Activated CD4-positive, alpha-beta T cell treated with anti-CD3 and anti-CD28 coated beads, Interleukin-2, amount 50 U/mL, for 48 hours (primary cell): Measurements from ENCODE around the gene ESPNL.
"Not testable (repeated sequence)": the region's sequence is repeated elsewhere in the genome, so short reads cannot be mapped to it uniquely, and the experiment has no call there.

Experiments
- DNase-seq, 2 experiments: peaks; one replicate each; pipeline ENCODE4 v3.0.0-alpha.2; 2020

ESPNL gene

DNA sequence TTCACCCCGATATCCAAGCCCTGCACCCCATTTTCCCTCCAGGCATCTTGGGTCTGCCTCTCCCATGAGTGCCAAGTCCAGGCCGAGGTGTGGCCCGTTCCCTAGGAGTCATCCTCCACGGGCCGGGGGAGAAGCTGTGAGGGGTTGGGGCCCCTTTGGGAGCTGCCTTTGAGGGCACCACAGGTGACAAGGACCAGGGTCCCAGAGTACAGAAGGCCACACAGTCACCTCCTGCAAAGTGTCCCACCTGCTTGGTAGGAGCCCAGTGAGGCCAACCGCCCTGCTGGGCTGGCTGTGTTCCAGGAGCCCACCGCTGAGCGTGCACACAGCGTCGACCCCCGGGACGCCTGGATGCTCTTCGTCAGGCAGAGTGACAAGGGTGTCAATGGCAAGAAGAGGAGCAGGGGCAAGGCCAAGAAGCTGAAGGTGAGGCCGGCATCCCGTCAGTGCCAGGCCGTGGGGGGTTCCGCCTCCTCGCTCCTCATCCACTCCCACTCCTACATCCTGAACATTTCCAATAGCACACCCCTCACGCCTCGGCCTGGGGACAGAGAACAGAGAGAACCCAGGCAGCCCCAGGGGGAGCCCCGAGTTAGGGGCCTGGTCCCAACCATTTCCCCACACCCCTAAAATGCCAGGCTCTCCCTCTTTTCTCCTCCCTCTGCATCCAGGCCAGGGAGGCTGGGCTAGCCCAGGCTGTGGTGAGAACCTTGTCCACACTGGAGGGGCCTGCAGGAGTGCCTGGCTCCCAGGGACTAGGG is 61.3 kb downstream of the ESPNL start:
- no peak for DNase-seq

DNA sequence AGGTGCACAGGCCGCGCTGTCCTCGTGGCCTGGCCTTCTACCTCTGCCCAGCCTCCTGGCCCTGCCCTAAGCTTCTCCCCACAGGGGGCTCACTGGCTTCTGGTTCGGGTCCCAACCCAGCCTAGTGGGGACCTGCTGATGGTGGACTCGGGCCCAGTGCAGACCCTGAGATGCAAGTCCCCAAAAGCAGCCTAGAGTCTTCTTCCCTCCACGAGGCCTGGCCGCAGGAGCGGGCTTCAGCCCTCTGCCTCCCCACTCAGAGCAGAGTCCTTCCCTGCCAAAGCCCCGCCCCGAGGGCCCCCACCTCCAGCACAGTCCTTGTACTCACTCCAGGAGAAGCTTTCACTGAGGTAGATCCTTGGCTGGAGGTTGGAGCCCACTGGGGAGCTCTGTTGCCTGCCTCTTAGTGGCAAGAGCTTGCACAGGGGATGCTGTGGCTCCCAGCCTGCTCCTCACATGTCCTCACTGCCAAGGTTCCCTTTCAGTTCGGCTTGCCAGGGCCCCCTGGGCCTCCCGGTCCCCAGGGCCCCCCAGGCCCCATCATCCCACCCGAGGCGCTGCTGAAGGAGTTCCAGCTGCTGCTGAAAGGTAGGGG is 62.2 kb downstream of the ESPNL start:
- no peak for DNase-seq

DNA sequence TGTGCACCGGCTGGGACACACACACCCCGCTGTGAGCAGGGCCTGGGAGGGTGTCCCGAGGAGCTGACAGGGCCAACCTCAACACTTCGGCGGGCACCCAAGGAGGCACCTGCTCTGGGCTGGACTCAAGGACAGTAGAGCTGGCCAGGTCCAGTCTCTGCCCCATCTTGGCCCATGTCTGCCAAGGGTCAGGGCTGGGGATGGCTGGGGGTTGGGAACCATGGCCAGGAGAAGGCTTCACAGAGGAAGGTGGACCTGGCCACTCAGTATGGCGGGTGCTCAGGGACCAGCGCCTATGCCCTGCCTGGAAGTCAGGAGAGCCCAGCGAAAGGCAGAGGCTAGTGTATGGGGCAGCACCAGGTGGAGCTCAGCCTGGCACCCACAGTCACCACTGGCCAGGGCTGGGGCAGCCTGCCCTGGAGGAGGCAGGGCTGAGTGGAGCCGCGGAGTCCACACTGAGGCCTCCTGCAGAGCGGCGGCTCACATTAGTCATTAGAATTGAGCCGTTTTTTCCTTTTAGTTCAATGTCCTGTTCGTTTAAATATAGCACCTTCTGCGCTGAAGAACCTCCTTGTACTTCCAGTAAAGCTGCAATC is 62.8 kb downstream of the ESPNL start:
- no peak for DNase-seq

DNA sequence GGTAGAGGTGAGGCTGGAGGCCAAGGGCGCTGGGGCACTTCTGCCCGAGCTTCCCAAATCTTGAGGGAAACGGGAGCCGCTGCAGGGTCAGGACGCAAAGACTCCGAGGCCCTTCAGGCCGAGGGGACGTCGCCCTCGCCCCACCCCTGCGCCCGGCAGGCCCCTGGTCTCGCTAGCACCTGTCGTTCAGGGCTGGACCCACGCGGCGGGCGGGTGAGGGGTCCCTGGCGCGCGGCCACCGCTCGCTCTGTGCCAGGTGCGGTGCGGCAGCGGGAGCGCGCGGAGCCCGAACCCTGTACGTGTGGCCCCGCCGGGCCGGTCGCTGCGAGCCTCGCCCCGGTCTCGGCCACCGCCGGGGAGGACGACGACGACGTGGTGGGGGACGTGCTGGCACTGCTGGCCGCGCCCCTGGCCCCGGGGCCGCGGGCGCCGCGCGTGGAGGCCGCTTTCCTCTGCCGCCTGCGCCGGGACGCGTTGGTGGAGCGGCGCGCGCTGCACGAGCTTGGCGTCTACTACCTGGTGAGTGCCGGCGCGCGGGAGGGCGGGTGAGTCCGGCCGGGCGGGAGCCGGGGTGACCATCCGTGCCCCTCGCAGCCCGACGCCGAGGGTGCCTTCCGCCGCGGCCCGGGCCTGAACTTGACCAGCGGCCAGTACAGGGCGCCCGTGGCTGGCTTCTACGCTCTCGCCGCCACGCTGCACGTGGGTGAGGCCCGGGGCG is 63.5 kb downstream of the ESPNL start:
- DNase-seq: no peak

DNA sequence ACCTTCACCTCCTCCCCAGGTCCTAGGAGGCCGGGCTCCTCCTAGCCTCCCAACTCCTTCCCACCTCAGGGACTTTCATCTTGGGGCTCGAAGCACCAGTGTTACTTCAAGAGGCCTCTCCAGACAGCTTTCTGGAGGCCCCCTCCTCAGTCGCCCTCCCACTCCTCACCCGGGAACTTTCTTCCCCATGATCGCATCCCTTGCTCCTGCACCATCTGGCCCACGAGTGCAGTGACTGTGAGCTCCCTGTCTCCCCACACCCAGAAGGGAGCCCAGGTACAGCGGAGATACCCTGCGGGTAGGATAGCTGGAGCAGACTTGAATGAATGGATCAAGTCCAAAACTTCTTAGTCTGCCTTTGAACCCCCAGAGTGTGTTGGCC is 64.8 kb downstream of the ESPNL start:
- no peak for DNase-seq

DNA sequence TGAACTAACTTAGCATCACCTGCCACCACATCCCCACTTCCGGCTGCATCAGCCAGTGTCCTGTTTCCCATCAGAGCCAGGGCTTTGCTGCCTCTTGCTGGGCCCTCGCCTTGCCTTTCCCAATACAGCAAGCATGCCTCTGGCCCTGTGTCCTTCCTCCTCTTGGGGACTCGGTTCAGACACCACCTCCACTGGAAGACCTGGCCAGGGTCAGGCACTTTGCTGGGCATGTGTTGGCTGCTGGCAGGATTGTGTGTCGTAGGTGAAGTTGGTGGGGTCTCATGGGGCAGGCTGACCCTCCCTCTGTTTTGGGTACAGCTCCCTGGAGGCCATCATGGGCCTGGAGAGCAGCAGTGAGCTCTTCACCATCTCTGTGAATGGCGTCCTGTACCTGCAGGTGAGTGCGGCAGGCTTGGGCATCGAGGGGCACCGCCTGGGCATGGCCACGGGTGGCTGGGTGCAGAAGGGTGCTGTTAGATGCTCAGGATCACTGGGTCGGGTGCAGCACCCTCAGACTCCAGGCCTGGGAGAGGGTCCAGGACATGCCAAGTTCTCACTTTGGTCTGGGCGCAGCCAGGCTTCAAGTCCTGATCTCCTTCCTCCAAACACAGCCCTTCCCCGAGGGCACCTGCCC is 65.3 kb downstream of the ESPNL start:
- DNase-seq: no peak

DNA sequence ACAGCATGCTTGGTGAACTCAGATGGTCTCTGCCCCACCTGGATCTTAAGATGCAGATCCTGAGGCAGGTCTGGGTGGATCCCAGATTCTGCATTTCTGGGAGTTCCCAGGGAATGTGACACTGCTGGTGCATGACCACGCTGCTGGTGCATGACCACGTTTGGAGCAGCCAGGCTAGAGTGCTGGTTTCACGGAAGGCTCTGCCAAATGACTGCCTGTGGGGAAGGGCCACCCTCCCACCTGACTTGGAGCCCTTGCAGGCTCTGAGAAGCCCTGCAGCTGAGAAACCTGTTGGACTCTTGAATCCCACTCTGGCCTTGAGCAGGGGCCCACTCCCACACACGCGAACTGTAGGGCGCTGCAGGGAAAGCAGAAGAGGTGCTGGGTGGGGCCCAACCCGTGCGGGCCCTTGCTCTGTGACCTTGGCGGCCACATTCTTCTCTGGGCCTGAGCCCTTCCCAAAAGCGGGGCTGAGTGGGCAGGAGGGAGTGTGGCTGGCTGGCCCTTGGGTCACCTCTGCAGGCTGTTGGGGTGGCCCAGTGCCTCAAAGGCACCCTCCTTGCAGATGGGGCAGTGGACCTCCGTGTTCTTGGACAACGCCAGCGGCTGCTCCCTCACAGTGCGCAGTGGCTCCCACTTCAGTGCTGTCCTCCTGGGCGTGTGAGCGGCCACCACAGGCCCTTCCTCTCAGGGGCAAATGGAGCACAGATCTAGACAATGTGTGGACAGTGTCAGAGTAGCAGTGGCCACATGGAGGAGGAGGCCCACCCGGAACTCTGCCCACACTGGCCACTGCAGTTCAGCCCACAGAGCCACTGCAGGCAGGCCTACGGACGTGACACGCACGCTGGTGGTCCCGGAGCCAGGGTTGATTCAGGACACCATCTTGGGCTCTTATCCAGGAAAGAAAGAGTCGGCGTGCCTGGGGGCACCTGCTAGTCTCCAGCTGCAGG is 66.5 kb downstream of the ESPNL start:
- DNase-seq: no peak

DNA sequence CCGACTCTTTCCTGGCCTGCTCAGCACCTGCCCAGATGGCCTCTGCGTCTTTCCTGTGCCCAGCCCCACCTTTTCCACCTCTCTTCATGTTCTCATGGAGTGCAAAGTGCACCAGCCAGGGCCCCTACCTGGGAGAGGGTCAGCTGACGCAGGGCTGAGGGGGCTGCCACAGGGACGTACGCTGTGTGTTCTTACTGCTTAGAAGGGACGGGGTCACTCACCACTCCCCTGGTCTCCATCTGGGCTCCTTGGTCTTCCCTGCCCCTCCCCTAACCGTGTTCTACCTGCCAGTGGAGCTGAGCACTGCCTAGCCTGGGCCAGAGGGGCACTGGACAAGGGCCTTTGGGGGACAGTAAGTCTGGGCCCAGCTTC is 67.2 kb downstream of the ESPNL start:
- DNase-seq: no peak

DNA sequence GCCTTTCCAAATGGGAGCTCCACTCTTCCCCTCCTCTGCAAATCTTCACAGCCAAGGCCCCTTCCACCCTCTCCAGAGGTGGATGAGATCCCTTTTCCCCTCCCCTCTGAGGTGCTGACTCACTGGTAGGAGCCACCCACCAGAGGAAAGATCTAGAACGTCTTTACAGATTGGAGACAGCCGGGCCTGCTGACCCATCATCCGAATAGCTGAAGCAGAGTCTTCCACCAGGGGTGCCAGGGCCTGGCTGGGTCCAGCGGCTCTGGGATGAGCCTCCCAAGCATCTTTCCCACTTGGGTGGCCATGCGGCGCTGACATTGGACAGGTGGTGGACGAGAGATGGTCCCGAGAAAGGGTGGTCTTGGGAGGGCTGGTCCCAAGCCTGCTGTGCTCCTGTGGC is 67.6 kb downstream of the ESPNL start:
- no peak for DNase-seq

DNA sequence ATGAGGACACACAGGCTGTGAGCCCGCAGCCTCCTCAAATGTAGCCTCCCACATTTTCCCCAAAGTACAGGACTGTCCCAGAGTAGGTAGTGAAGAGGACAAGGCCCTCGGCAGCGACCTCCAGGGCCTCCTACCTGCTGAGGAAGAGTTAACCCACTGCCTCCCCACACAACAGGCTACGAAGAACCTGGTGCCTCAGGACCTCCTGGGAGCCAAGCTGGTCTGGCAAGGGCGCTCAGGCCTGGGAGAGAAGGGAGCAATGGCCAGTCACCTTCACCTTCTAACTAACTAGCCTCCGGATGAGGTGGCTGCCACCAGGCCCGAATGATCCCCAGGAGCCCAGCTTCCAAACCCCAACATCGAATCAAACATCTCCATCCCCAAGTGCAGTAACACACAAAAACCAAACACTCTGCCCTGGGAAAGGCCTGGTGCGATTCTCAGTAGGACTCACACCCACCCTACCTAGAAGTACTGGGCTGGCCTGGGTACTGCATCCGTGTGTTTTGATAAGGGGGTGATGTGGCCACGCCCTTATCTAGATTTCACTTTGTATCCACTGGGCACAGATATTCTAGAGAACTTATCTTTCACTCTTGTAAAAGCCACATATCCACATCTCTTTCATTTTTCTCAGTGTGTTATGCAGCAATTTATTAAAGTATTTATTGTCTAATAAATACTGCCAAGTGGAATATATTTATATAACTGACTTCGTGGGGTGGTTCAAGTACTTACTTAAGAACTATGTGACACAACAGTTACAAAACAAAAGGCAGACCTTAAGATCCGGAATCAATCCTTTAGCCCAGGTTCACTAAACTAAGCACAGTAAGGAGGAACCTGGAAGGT is 68.3 kb downstream of the ESPNL start:
- DNase-seq: no peak

DNA sequence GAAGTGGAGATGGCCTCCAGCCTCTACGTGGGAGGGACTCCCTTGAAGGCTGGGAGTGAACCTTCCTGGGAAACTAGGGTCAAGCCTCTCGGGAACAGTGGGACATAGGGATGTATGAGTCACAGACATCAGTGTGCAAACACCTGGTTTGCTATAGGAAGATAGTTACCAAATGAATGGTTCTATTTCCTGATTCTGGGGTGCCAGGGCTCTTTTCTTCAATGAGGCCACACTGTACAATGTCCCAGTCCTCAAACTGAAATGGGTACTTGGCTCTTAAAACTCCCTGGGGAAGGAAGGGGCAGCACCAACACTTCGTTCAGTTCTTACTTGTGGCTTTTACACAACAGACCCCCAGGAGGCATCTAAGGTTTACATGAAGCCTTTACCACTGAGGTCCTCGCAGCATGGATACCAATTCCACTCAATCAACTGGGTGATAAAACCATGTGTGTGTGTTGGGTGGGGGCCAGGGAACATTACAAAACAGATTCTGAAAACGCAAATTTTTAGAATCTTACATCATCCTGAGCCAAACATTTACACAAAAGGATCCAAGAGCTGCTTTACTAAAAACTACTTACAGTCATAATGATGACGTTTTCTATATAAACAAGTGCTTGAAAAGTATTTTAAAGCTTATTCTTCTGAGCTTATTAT is 69.0 kb downstream of the ESPNL start:
- no peak for DNase-seq

DNA sequence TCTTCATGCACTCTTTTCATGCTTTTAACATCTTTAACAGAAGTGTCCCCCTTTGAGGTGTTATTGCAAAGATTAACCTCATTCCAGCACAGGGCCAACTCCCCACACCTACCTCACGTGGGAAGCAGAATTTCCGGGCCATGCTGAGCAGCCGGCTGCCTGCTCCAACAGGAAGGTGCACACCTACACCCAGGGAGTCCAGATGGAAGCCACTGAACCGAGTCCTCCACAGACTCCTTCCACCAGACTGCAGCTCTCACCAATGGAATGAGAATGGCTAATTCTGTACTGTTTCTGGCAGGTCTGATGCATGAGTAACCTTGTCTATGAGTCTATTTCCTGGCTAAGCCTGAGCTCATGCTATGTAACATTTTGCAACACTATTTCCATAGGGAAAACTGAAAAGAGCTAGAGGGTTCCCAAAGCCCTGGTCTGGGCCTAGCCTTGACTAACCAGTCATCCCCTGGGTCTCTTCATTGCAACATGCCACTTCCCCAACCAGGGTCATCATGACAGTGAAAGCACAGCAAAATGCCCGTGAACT is 69.6 kb downstream of the ESPNL start:
- no peak for DNase-seq

DNA sequence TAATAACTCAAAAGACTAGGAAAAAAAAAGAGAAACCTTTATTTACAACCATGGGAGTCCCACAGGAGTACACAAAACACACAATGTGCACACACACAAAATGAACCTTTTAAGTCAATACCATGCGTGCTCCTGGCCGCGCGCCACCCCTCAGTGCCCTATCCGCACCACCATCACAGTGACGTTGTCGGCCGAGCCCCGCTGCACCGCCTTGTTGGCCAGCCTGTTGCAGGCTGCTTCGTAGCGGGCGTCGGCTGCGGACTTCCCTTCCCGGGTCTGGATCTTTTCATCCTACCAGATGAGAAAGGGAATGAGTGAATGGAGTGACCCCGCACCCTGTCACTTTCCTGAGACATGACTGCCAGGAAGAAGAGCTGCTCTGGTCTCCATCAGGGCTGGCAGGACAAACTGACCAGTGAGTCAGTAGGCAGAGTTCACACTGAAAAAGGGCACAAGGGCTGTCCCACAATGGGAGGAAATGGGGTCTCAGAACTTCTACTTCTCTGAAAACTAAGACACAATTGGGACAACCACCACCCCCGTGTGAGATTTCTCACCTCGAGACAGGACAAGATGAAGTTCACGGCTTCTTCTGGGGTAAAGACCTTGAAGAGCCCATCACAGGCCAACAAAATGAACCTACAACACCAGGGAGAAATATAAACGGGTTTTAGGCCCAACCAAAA is 70.4 kb downstream of the ESPNL start:
- DNase-seq: no peak

DNA sequence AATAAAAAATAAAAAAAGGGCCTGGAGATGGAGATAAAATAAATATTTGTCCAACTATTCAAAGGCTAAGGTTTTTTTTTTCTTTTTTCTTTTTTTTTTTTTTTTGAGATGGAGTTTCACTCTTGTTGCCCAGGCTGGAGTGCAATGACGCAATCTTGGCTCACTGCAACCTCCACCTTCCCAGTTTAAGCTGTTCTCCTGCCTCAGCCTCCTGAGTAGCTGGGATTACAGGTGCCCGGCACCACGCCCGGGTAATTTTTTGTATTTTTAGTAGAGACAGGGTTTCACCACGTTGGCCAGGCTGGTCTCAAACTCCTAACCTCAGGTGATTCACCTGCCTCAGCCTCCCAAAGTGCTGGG is 70.9 kb downstream of the ESPNL start:
- not testable (repeated sequence) for DNase-seq

DNA sequence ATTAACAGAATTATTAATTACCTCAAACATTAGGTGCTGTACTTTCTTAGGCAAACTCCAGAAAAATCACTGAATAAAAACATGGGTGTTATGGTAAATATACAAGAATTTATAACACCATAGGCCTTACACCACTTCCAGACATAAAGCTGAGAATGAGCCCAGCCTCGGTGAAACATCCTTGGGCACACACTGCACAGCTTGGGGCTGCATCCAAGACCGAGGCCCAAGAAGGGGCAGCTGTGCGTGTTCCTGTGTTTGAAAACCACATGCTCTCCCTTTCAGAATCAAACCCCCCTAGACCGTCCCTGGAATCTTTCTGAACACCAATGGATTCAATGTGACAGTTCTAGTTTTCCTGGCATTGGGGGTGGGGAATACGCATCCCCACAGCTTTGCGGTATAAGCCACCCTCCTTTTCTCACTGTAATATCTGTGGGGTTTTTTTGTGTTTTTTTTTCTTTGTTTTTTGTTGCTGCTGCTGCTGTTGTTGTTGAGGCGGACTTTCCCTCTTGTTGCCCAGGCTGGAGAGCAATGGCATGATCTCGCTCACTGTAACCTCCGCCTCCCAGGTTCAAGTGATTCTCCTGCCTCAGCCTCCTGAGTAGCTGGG is 71.5 kb downstream of the ESPNL start:
- DNase-seq: no peak

DNA sequence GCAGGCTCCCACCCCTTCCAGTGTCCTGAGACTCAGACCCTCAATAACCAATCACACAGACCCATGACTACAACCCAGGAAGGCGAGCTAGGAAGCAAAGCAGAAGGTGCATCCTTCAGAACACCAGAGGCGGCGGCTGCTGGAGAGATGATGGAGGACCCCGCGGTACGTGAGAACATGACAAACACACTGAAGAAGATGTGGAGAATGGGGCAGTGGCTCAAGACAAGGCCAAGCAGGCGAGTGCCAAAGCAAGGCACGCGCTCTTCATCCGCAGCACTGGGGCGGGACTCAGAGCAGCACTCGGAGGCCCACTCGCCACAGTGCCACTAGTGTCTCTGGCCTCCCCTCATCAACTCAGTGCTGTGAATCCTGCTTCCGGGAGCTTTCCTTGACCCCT is 72.3 kb downstream of the ESPNL start:
- DNase-seq: no peak

DNA sequence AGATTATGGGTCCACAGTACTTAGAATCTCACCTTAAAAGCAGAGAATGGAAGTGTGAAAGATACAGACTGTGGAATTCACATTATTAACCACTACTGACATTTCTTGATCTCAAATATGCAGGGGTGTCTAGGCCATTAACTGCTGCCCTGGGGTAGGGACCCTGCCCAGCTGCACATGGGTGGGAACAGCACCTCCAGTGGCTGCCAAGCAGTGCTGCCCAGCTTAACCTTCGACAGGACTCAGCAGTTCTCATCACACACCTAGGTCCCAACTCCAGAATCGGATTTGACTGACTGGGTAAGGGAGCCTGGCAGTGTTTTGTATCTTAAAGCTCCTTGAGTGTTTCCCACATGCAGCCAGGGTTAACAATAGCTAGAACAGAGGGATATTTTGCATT is 73.6 kb downstream of the ESPNL start:
- no peak for DNase-seq

DNA sequence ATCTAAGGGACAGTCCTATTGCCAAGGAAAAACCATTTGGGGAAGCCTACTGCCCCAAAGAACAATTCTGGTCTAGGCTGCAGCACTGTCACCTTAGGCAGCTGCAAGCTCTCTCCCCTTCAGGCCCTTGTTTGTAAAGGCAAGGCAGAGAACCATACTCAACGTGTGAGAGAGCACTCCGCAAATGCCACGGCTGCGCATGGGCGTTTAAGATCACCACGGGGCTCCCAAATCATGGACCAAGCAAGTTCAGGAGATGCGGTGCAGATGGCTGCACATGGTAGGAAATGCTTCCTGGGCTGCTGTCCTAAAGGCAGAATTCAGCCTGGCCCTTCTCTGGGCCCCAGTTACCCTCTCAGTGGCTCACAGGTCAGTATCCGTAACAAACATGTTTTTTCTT is 74.2 kb downstream of the ESPNL start:
- DNase-seq: no peak

DNA sequence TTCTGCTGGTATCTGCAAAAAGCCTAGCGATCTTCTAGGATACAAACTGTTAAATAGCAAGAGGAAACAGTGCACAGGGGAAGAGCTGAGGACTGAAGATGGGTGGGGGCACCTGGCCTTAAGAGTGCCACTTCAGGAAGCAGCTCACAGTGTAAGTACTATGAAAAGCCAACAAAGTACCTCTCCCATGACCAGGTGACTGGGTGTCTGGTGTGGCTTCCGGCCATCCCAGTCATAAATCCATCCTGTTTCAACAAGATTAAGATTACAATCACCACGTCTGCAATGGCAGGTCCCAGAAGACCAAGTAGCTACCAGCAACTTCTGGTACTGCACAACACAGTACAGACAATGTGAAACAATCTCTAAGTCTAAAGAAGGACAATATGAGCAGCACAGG is 74.6 kb downstream of the ESPNL start:
- DNase-seq: no peak
